H9 (cell line): ENCODE data around the gene LRRC70. TPM values are rescaled to one million over a fixed set of nuclear protein-coding genes. Genes with fewer than 3 reads are reported as not detected.

Source experiments
- DNase-seq: peaks from one replicate; pipeline ENCODE4 v3.0.0-alpha.2; 2017
- H2AFZ ChIP-seq: one replicate; pipeline ENCODE4 v1.6.1; 2013; ENCODE audit warnings: mild to moderate bottlenecking, low read length, control low read depth, moderate library complexity
- H2AK5ac ChIP-seq: 2 replicates; pipeline ENCODE4 v1.6.1; 2013; ENCODE audit warnings: low read length, control low read depth, mixed read lengths; ENCODE audit not compliant: insufficient read length
- H2BK120ac ChIP-seq: one replicate; pipeline ENCODE4 v1.6.1; 2013; ENCODE audit warnings: low read depth, mild to moderate bottlenecking, low read length, control low read depth, inconsistent platforms; ENCODE audit not compliant: poor library complexity, severe bottlenecking
- H2BK12ac ChIP-seq: 2 replicates; pipeline ENCODE4 v1.6.1; 2013; ENCODE audit warnings: low read length, control low read depth, mixed read lengths, low read depth; ENCODE audit not compliant: insufficient read length
- H2BK15ac ChIP-seq: 2 replicates; pipeline ENCODE4 v1.6.1; 2013; ENCODE audit warnings: low read depth, low read length, control low read depth
- H2BK20ac ChIP-seq: one replicate; pipeline ENCODE4 v1.6.1; 2013; ENCODE audit warnings: low read depth, mild to moderate bottlenecking, low read length, control low read depth, inconsistent platforms; ENCODE audit not compliant: poor library complexity, severe bottlenecking
- H2BK5ac ChIP-seq: 2 replicates; pipeline ENCODE4 v1.6.1; 2013; ENCODE audit warnings: low read length, control low read depth, mixed read lengths; ENCODE audit not compliant: insufficient read length
- H3K14ac ChIP-seq: 2 replicates; pipeline ENCODE4 v1.6.1; 2013; ENCODE audit warnings: low read length, control low read depth; ENCODE audit not compliant: insufficient read depth
- H3K18ac ChIP-seq: 2 replicates; pipeline ENCODE4 v1.6.1; 2013; ENCODE audit warnings: low read depth, mild to moderate bottlenecking, mixed read lengths, low read length, control low read depth; ENCODE audit not compliant: insufficient read length
- H3K23ac ChIP-seq: 2 replicates; pipeline ENCODE4 v1.6.1; 2013; ENCODE audit warnings: low read length, control low read depth, mixed read lengths, low read depth; ENCODE audit not compliant: insufficient read length
- H3K23me2 ChIP-seq: 2 replicates; pipeline ENCODE4 v1.6.1; 2013; ENCODE audit warnings: low read depth, mild to moderate bottlenecking, mixed read lengths, low read length, control low read depth; ENCODE audit not compliant: insufficient read length, poor library complexity, severe bottlenecking
- H3K27ac ChIP-seq: 2 replicates; pipeline ENCODE4 v1.5.1; 2013; ENCODE audit warnings: low read length, control low read depth, mixed read lengths, low read depth; ENCODE audit not compliant: insufficient read length
- H3K27me3 ChIP-seq: 2 replicates; pipeline ENCODE4 v1.6.1; 2013; ENCODE audit warnings: low read length, control low read depth, inconsistent platforms; ENCODE audit not compliant: insufficient read depth
- H3K4ac ChIP-seq: 2 replicates; pipeline ENCODE4 v1.6.1; 2013; ENCODE audit warnings: low read depth, mild to moderate bottlenecking, control low read depth, inconsistent platforms, low read length, moderate library complexity
- H3K4me1 ChIP-seq: 2 replicates; pipeline ENCODE4 v1.6.1; 2013; ENCODE audit warnings: low read length, control low read depth, inconsistent platforms; ENCODE audit not compliant: insufficient read depth
- H3K4me2 ChIP-seq: 2 replicates; pipeline ENCODE4 v1.6.1; 2013; ENCODE audit warnings: low read length, control low read depth, mixed read lengths; ENCODE audit not compliant: insufficient read length, insufficient read depth
- H3K56ac ChIP-seq: 2 replicates; pipeline ENCODE4 v1.6.1; 2013; ENCODE audit warnings: low read depth, mild to moderate bottlenecking, mixed read lengths, low read length, control low read depth; ENCODE audit not compliant: insufficient read length
- H3K79me1 ChIP-seq: 2 replicates; pipeline ENCODE4 v1.6.1; 2013; ENCODE audit warnings: low read depth, mild to moderate bottlenecking, moderate library complexity, low read length, control low read depth, inconsistent platforms; ENCODE audit not compliant: insufficient read depth, poor library complexity, severe bottlenecking
- H3K79me2 ChIP-seq: 2 replicates; pipeline ENCODE4 v1.6.1; 2013; ENCODE audit warnings: low read length, control low read depth, inconsistent platforms; ENCODE audit not compliant: insufficient read depth
- H3K9ac ChIP-seq: 2 replicates; pipeline ENCODE4 v1.6.1; 2013; ENCODE audit warnings: low read length, control low read depth, mixed read lengths; ENCODE audit not compliant: insufficient read length; ENCODE audit errors: extremely low read depth
- H3K9me3 ChIP-seq: one replicate; pipeline ENCODE4 v1.6.1; 2013; ENCODE audit warnings: low read depth, low read length, inconsistent platforms; ENCODE audit not compliant: control insufficient read depth
- H3T11ph ChIP-seq: one replicate; pipeline ENCODE4 v1.6.1; 2013; ENCODE audit warnings: mild to moderate bottlenecking, low read length, control low read depth, inconsistent platforms
- H4K20me1 ChIP-seq: one replicate; pipeline ENCODE4 v1.6.1; 2013; ENCODE audit not compliant: control insufficient read depth, insufficient read length, insufficient read depth
- H4K5ac ChIP-seq: 2 replicates; pipeline ENCODE4 v1.6.1; 2013; ENCODE audit warnings: low read depth, mild to moderate bottlenecking, mixed read lengths, low read length, control low read depth; ENCODE audit not compliant: insufficient read length
- H4K8ac ChIP-seq: replicated peaks from 2 replicates; pipeline ENCODE4 v1.6.1; 2013; ENCODE audit warnings: low read length, control low read depth, mixed read lengths, low read depth; ENCODE audit not compliant: insufficient read length
- H4K91ac ChIP-seq: 2 replicates; pipeline ENCODE4 v1.6.1; 2013; ENCODE audit warnings: low read depth, mild to moderate bottlenecking, moderate library complexity, mixed read lengths, low read length, control low read depth; ENCODE audit not compliant: insufficient read length
- H3K27ac Mint-ChIP-seq, 3 experiments: 2 replicates in 2 of 3; 3 replicates in 1 of 3; pipeline ENCODE4 v1.8.0; 2020 to 2021; ENCODE audit warnings: mixed read lengths in 3 of 3, mild to moderate bottlenecking in 1 of 3, moderate library complexity in 1 of 3
- H3K27me3 Mint-ChIP-seq: 2 replicates; pipeline ENCODE4 v1.8.0; 2021; ENCODE audit warnings: low read depth, mild to moderate bottlenecking, moderate library complexity, mixed read lengths
- H3K36me3 Mint-ChIP-seq, 3 experiments: 2 replicates in 2 of 3; 3 replicates in 1 of 3; pipeline ENCODE4 v1.8.0; 2020 to 2021; ENCODE audit warnings: low read depth in 3 of 3, mixed read lengths in 3 of 3; ENCODE audit not compliant: insufficient read depth in 1 of 3
- H3K4me1 Mint-ChIP-seq, 2 experiments: 2 replicates each; pipeline ENCODE4 v1.8.0; 2020; ENCODE audit warnings: mixed read lengths in 2 of 2
- H3K4me3 Mint-ChIP-seq, 2 experiments: 2 replicates in 1 of 2; 3 replicates in 1 of 2; pipeline ENCODE4 v1.8.0; 2020 to 2021; ENCODE audit warnings: mild to moderate bottlenecking in 2 of 2, mixed read lengths in 2 of 2, moderate library complexity in 1 of 2
- H3K9me3 Mint-ChIP-seq, 2 experiments: 2 replicates in 1 of 2; 3 replicates in 1 of 2; pipeline ENCODE4 v1.8.0; 2020; ENCODE audit warnings: mild to moderate bottlenecking in 2 of 2, mixed read lengths in 2 of 2, moderate library complexity in 1 of 2
- CTCF ChIP-seq: fragments of 200-600 bp; sonication (generic); conservative IDR thresholded peaks from 3 replicates; pipeline ENCODE4 v1.8.0; 2021; ENCODE audit warnings: antibody characterized with exemption, mild to moderate bottlenecking
- WGBS: extraction: QIAGEN DNeasy Blood & Tissue Kit; methylation state at CpG from one replicate; pipeline ENCODE4 v1.1.7; 2013; ENCODE audit warnings: missing lambda C conversion rate, low lambda C conversion rate, mixed read lengths; ENCODE audit not compliant: insufficient read length; ENCODE audit errors: extremely low coverage; 5-methylcytosine and 5-hydroxymethylcytosine counted together
- total RNA-seq: library from RNA; stranded (reverse); gene quantifications from 2 replicates; pipeline ENCODE4 v1.2.1, GENCODE V29; 2021

The LRRC70 gene
- total RNA-seq, 1 experiment from 2014 or later, result 1.1 TPM

GRCh38 chr5:62575066-62575465 lies 3.6 kb upstream of the LRRC70 start:
- no peaks in the 10 kb centered on the region; a peak in 1 of 7 replicates for H3K36me3 Mint-ChIP-seq
- Histone ChIP-seq H2AK5ac (no peak overlapping the region), H3K79me2 (no peaks in the 10 kb centered on the region), H3K4me1 (no peaks in the 10 kb centered on the region), H2BK12ac (no peak overlapping the region), H3K79me1 (no peaks in the 10 kb centered on the region), H4K91ac (no peak overlapping the region), H3K27me3 (no peaks in the 10 kb centered on the region), H2BK15ac (no peak overlapping the region), H4K5ac (no peak overlapping the region), H3K4me2 (no peak overlapping the region), H3K56ac (no peak overlapping the region), H2BK5ac (no peak overlapping the region), H3K14ac (no peak overlapping the region), H2AFZ (no peak overlapping the region), H4K8ac (no peak overlapping the region), H3K9ac (no peak overlapping the region), H3K27ac (no peak overlapping the region), H3K23me2 (no peaks in the 10 kb centered on the region), H3K18ac (no peak overlapping the region), H2BK20ac (no peak overlapping the region), H2BK120ac (no peak overlapping the region), H4K20me1 (no peaks in the 10 kb centered on the region), H3K23ac (no peak overlapping the region), H3K9me3 (no peaks in the 10 kb centered on the region), H3T11ph (no peak overlapping the region), H3K4ac (no peak overlapping the region)
- no CpG with 5 or more reads among the region's 2 CpGs for WGBS
- H3K4me1 Mint-ChIP-seq, result peaks cover 2 to 3% of the 10 kb centered on the region in 2 experiments; a peak in 2 of 4 replicates
- no peak for TF ChIP-seq CTCF
- H3K27ac Mint-ChIP-seq, result no peak overlapping the region
- H3K27me3 Mint-ChIP-seq, result no peaks in the 10 kb centered on the region
- no peaks in the 10 kb centered on the region for H3K9me3 Mint-ChIP-seq
- no peak for DNase-seq
- no peak overlapping the region; a peak in 1 of 5 replicates for H3K4me3 Mint-ChIP-seq
